HL-60 (cell line): Measurements from ENCODE around the gene TMEM120B.
A peak's percentile ranks its signal among the peaks of the same experiment; 100 is the strongest.

Experiments used
- DNase-seq, 2 experiments: peaks; one replicate each; pipeline ENCODE4 v3.0.0-alpha.2; 2010 to 2020; ENCODE audit warnings: low read depth in 1 of 2, low spot score in 1 of 2
- H3K27ac ChIP-seq: fragments of 250-450 bp; sonication (Bioruptor Pico); replicated peaks from 2 replicates; pipeline ENCODE4 v1.5.1; 2020; ENCODE audit warnings: mild to moderate bottlenecking, moderate library complexity
- H3K27me3 ChIP-seq: fragments of 250-450 bp; sonication (Bioruptor Pico); 2 replicates; pipeline ENCODE4 v1.5.1; 2021; ENCODE audit warnings: mild to moderate bottlenecking, moderate library complexity; ENCODE audit not compliant: insufficient read depth, poor library complexity, severe bottlenecking
- H3K4me3 ChIP-seq: replicated peaks from 2 replicates; pipeline ENCODE4 v1.5.1; 2011; ENCODE audit warnings: mild to moderate bottlenecking, control low read depth, low read length; ENCODE audit not compliant: insufficient read depth
- GABPA ChIP-seq: IDR thresholded peaks from 2 replicates; pipeline ENCODE4 v1.6.1; 2012; ENCODE audit warnings: low read depth
- POLR2AphosphoS5 ChIP-seq: IDR thresholded peaks from 2 replicates; pipeline ENCODE4 v1.6.1; 2012; ENCODE audit warnings: low read depth
- SPI1 ChIP-seq: IDR thresholded peaks from 2 replicates; pipeline ENCODE4 v1.6.1; 2012; ENCODE audit warnings: low read depth, mild to moderate bottlenecking, borderline replicate concordance
- TF ChIP-seq, protein P1 (sequence below): IDR thresholded peaks from 2 replicates; pipeline ENCODE4 v1.6.1; 2012; ENCODE audit warnings: low read depth; ENCODE audit not compliant: insufficient replicate concordance
- TF ChIP-seq, protein P2 (sequence below): IDR thresholded peaks from one replicate; pipeline ENCODE4 v1.5.1; 2011; ENCODE audit warnings: low read length, control low read depth, inconsistent platforms; ENCODE audit not compliant: insufficient read depth

The TMEM120B gene

DNA sequence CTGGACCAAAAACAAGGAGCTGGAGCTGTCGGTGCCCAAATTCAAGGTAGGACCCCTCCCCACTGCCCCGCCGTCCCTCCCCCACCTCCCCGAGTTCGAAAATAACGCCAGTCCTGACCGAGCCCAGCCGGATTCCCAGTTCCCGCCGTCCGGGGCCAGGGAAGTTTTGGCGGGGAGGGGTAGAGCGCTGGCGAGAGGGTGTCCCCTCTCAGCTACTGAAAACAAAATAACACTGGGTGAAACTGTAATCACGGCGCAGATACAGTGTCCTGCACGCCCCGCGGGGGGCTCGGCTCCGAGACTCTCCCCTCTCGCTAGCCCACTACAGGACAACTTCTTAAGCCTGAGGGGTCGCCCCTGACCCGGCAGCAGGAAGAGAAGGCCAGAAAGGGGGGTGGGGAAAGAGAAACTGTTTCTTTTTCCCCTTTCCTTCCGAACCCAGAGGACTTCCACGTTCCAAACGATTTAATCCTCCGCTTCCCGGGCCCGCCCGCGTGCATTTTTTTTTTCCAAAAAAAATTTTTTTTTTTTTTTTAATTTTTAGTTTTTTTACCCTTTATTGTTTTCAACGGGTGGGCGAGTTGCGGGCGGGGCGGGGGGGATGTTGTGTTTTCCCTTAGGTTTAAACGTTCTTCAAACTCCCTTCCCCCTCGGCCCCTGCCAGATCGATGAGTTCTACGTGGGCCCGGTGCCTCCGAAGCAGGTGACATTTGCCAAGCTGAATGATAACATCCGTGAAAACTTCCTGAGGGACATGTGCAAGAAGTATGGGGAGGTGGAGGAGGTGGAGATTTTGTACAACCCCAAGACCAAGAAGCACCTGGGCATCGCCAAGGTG is 92.8 kb downstream of the TMEM120B start:
- peak in 1 of 2 experiments; percentile 13 for DNase-seq
- Histone ChIP-seq H3K4me3 (peak overlapping the region; percentile 82), H3K27me3 (no peaks in the 10 kb centered on the region), H3K27ac (peak overlapping the region; percentile 91)
- TF ChIP-seq POLR2AphosphoS5 (no peak), SPI1 (no peak), GABPA (no peak)
- TF ChIP-seq, protein P1, sequence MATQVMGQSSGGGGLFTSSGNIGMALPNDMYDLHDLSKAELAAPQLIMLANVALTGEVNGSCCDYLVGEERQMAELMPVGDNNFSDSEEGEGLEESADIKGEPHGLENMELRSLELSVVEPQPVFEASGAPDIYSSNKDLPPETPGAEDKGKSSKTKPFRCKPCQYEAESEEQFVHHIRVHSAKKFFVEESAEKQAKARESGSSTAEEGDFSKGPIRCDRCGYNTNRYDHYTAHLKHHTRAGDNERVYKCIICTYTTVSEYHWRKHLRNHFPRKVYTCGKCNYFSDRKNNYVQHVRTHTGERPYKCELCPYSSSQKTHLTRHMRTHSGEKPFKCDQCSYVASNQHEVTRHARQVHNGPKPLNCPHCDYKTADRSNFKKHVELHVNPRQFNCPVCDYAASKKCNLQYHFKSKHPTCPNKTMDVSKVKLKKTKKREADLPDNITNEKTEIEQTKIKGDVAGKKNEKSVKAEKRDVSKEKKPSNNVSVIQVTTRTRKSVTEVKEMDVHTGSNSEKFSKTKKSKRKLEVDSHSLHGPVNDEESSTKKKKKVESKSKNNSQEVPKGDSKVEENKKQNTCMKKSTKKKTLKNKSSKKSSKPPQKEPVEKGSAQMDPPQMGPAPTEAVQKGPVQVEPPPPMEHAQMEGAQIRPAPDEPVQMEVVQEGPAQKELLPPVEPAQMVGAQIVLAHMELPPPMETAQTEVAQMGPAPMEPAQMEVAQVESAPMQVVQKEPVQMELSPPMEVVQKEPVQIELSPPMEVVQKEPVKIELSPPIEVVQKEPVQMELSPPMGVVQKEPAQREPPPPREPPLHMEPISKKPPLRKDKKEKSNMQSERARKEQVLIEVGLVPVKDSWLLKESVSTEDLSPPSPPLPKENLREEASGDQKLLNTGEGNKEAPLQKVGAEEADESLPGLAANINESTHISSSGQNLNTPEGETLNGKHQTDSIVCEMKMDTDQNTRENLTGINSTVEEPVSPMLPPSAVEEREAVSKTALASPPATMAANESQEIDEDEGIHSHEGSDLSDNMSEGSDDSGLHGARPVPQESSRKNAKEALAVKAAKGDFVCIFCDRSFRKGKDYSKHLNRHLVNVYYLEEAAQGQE: no peak
- TF ChIP-seq, protein P2, sequence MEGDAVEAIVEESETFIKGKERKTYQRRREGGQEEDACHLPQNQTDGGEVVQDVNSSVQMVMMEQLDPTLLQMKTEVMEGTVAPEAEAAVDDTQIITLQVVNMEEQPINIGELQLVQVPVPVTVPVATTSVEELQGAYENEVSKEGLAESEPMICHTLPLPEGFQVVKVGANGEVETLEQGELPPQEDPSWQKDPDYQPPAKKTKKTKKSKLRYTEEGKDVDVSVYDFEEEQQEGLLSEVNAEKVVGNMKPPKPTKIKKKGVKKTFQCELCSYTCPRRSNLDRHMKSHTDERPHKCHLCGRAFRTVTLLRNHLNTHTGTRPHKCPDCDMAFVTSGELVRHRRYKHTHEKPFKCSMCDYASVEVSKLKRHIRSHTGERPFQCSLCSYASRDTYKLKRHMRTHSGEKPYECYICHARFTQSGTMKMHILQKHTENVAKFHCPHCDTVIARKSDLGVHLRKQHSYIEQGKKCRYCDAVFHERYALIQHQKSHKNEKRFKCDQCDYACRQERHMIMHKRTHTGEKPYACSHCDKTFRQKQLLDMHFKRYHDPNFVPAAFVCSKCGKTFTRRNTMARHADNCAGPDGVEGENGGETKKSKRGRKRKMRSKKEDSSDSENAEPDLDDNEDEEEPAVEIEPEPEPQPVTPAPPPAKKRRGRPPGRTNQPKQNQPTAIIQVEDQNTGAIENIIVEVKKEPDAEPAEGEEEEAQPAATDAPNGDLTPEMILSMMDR: no peak

DNA sequence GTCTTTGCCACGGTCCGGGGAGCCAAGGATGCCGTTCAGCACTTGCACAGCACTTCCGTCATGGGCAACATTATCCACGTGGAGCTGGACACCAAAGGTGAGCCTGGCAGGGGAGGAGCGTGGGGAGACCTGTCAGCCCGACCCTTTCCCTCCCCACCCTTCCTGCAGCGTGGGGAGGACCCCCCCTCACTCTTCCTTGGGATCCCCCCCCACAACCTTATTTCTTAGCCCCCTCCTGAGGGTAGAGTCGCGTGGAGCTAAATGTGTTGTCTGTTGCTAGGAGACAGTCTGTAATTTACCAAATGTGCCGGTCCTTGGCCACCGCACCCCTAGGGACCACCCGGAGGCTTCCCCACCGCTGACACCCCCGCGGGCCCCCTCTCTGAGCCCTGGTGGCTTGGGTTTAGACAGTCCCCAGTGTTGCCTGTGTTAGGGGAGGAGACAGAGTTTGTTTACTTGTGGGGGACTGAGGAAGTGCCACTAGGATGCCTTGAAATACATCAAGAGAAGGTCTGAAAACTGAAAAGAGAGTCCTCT is 93.5 kb downstream of the TMEM120B start:
- peak overlapping the region; percentile 82 for H3K4me3 ChIP-seq
- no peaks in the 10 kb centered on the region for H3K27me3 ChIP-seq
- DNase-seq: peak in 1 of 2 experiments; percentile 26
- no peak; the same call in 1 of the 2 replicates for TF ChIP-seq POLR2AphosphoS5
- TF ChIP-seq, protein P1: no peak
- TF ChIP-seq, protein P2: no peak
- no peak for TF ChIP-seq GABPA
- TF ChIP-seq SPI1: peak; percentile 73
- peak overlapping the region; percentile 91 for H3K27ac ChIP-seq

DNA sequence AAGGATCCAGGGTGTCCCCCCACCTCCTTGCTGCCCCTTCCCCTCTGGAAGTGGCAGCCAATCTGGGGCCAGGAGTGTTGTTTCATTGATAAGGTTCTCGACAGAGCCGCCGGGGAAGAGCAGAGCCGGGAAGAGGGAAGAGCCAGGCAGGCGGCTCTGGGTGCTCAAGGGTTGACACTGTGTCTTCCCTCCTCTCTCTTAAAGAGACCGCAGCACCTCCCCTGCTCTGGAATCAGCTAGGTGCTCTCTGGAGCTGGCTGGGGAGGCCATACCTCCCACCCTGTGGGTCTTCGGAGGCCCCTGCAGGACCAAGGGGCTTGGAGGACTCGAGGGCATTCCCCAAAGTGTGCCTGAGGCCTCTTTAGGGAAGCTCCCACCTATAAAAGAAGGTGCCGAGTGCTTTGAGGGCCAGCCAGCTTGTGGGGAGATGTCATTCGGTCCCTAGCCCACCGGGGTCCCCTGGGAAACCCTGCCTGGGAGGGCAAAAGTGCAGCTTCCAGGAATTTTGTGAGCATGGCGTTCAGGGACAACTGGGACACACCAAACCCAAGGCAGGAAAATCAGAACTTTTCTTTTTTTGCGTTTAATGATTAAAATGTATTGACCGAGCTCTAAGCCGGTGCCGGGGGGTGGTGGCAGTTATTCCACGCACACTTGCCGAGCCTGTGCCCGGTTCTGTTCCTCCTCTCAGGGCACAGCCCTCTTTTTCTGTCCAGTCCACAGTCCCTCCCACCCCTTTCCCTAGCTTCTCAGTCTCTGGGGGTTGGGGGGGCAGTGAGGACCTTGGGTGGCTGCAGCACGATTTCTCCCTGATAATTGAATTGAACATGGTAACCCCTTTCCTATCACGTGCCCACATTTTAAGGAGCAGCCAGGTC is 94.2 kb downstream of the TMEM120B start:
- Histone ChIP-seq H3K27ac (peak overlapping the region; percentile 91), H3K27me3 (no peaks in the 10 kb centered on the region), H3K4me3 (peak overlapping the region; percentile 82)
- TF ChIP-seq GABPA (no peak), SPI1 (no peak), POLR2AphosphoS5 (no peak)
- TF ChIP-seq, protein P1: no peak
- TF ChIP-seq, protein P2: no peak
- DNase-seq: peak in 1 of 2 experiments; percentile 15
